HG03159 (cell line): ENCODE measurements around the gene MT2A.
A peak's percentile ranks its signal among the peaks of the same experiment; 100 is the strongest.

Experiments used
- ATAC-seq: cut with Tn5 transposase; IDR thresholded peaks from one replicate; pipeline ENCODE4 v1.9.1; 2021; ENCODE audit warnings: mild to moderate bottlenecking, moderate library complexity; ENCODE audit not compliant: unreplicated experiment

MT2A gene

DNA sequence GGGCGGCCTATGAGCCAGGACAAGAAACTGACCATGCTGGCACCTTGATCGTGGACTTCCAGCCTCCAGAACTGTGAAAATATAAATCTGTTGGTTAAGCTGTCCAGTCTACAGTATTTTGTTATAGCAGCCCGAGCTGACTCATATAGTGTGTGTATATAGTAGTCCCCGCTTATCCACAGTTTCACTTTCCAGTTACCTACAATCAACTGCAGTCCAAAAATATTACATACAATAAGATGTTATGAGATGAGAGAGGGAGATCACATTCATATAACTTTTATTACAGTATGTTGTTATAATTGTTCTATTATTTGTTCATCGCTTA, 14.1 kb upstream of the MT2A start:
- ATAC-seq = no peak

DNA sequence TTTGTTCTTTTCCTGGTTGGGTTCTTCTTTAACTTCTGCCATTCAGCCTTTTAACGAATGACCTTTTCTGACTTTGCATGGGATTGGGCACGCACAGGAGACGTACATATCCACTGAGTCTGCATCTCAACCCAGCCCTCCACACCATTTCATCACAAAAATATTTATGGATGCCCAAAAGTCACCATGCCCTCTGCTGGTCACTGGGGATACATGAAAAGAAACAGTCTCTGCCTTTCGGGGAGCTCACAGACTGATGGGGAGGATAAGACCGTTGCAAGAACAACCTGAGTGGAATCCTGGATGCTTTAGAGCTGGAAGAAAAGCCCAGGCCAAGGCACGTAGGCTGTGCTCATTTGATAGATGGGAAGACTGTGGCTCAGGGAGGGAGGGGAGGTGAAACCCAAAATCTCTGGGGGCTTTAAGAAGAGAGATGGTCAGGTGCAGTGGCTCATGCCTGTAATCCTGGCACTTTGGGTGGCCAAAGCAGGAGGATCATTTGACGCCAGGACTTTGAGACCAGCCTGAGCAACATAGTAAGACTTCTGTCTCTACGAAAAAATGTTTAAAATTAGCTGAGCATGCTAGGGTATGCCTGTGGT, 7.9 kb upstream of the MT2A start:
- no peak for ATAC-seq

DNA sequence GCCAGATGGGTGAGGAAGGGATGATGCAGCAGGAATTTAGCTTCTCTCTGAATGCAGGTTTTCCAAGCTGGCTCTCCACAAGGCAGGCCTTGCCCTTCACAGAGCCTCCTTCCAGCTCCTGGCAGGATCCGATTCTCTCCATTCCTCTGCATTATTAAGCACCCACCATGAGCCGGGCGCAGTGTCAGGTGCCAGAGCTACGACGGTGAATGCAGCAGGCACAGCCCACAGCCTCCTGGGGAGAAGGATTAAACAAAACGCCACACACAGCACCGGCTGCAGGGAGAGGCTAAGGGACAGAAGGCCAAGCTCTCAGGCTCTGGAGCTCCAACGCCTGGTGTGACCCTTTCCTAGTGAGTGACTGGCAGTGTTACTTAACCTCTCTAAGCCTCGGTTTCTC, 7.1 kb upstream of the MT2A start:
- ATAC-seq = no peak

DNA sequence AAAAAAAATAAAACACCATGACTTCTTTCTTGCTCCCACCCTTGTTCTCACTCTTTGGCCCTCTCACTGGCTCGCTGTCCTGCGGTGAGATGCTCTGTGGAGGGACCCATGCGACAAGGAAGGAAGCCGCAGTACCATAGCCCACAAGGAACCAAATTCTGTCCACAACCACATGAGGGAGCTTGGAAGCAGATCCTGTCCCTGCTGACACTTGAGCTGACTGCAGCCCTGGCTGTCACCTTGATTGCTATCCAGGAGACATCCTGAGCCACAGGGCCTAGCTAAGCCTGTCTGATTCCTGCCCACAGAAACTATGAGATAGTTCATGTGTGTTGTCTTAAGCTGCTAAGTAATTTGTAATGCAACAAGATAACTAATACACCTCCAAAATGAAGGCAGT, 4.8 kb upstream of the MT2A start:
- ATAC-seq = no peak

DNA sequence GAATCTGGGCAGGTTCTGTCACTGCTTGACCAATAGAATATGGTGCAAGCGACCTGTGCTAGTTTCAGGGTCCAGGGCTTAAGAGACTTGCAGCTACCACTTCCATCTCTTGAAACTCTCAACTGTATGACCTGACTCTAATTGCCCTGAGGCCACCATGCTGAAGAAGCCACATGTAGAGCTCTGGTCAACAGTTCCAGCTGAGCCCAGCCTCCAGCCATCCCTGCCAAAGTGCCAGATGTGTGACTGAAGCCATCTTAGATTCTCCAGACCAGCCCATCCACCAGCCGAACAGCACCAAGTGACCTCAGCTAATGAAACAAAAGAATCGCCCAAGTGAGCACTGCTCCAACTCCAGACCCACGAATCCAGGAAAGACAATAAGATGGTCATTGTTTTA, 3.4 kb upstream of the MT2A start:
- ATAC-seq = no peak

DNA sequence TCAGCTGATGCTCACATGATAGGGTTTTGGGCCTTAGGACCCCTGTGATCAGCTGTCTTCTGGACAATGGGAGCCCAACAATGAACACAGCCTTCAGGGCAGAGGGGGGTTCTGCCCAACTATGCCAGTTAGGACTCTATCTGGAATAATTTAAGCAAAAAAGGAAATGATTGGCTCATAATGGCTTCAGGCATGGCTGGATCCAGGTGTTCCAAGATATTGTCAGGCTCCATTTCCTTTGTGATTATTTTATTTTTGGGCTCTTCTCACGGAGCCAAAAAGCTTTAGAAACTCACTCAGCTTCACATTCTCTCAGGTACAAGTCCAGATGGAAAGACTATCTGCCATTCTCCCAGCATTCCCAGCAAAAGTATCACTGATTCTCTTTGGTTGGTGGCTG, 2.9 kb upstream of the MT2A start:
- no peak for ATAC-seq

DNA sequence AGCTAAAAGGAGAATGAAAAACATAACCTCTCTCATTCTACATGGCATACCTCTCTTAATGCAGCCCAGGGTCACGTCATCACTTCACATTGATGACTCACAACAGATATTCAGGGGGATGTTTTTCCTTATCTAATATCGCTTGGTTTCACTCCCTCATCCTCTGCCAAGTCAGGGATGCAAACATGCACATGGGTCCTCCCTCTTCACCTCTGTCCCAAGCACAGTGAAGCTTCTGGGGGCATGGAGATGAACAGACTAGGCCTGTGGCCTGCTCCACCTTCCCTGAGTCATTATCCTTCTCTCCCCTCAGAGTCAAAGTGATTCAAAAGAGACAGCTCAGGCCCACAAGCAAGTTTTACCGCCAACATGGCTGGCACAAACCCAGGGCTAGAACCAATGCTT, 2.3 kb upstream of the MT2A start:
- ATAC-seq = no peak

DNA sequence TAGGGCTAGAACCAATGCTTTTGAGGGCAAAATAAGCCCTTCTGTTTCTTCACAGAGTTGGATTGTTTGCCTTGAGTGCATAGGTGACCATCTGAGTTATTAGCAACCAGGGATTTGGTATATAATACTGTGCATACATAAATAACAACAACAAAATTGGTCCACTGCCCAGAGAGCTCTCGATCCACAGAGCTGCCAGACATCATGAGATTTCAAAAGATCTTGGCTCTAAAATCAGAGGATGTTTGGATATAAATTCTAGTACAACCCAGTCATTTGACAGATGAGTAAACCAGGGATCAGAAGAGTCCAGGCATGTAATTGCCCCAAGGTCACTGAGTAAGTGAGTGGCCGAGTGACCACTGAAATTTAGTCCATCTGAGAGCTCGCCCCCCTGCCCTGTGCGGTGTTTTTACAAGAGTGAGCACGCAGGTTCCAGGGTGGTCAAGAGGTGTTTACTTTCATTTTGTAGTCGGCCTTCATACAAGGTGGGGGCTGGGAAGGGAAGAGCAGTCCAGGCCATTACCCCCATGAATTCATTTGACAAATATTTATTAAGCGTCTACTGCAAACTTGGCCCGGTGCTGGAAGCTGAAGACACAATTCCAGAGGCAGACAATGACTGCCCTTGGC, 1.8 kb upstream of the MT2A start:
- no peak for ATAC-seq

DNA sequence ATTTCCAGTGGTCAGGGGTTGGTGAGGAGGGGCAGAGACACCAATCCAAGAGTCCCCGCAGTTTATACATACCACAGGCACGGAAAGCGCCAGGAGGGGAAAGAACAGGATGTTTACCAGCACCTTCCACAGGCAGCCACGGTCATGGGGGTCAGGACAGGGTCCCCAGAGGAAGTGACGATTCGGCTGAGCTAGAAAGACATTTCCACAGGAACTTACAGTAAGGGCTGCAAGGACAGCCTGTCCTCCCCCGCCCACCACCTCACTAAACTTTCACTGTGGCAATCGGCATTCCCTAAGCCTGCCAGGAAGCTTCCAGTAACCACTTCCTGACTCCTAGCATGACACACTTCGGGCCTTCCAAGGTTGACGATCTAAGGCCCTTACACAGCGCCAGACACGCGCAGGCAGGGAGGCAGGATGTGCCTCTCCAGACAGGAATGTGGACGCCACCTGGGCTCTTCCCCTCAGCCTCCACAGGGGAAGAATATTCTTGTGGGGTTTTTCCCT, 1.2 kb upstream of the MT2A start:
- ATAC-seq = no peak

DNA sequence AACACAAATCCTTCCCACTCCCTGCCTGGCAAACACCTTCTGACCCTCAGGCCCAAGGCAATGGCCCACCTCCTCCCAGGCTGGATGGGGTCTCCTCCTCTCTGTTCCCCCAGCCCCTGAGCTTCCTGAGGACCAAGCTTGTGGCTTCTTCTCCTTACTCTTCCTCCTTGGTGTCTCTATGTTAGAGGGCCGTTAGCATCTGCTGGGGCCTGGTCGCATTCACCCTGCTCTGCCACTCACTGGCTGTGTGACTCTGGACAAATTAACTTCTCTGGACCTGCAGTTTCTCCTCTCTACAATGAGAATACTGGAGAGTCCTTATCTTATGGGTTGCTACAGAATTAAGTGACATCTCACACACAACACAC, 725 bp upstream of the MT2A start:
- no peak for ATAC-seq

DNA sequence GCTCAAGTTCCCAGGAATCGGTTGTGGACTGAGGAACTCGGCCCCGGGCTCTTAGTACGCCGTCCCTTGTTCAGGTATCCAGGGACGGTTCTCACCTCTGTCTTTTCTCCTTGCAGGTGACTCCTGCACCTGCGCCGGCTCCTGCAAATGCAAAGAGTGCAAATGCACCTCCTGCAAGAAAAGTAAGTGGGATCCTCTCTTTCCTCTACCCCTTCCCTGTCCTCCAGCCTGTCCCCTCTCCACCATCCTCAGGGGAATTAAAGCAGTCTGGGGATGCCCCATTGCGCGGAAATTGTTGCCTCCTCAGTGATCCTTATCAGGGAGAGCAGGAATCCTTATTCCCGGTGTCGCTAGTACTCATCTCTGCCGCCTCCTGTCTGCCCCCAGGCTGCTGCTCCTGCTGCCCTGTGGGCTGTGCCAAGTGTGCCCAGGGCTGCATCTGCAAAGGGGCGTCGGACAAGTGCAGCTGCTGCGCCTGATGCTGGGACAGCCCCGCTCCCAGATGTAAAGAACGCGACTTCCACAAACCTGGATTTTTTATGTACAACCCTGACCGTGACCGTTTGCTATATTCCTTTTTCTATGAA, 585 bp downstream of the MT2A start:
- no peak for ATAC-seq

DNA sequence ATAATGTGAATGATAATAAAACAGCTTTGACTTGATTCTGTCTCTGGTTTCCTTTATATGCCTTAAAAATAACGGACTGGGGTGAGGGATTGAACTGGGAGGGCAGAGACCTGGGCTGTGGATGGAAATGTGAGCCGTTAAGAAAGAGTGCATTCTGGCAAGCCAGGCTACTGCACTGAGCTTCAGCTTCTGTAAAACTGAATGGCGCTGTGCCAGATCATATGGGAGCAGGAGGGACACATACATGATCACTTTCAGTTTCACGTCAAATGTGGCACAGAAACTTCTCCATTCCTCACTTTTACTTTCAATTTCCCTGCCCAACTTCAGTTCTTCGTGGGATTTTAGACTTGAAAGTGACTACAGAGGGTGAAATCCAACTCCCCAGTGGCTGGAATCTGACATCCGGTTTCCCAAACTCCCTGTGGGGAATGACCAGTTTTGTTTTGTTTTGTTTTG, 1.1 kb downstream of the MT2A start:
- ATAC-seq = peak; percentile 51

DNA sequence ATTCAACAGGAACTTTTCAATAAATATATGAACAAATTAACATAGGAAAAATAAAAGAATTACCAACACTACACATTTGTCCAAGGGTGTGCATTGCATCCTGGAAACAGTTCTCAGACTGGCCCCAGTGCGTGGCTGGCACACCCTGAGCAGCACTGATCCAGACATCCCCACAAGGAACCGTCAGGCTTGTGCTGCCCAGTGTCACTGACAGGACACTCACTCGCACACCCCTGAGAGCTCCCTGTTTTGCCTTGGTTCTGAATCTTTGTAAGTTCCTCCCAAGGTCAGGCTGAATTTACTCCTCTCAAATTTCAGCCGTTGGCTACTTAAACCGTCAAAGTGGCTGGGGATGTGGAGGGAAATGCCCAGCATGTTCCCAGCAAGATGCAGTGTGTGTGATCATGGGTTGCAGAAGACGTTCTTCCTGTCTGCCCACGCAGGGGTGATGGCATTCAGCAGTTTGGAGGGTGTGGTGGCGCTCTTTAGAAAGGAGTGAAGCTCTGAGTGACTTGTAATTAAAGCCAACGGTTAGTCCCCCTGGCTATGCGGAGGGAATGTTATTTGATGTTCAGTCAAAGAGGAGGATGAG, 1.7 kb downstream of the MT2A start:
- no peak for ATAC-seq

DNA sequence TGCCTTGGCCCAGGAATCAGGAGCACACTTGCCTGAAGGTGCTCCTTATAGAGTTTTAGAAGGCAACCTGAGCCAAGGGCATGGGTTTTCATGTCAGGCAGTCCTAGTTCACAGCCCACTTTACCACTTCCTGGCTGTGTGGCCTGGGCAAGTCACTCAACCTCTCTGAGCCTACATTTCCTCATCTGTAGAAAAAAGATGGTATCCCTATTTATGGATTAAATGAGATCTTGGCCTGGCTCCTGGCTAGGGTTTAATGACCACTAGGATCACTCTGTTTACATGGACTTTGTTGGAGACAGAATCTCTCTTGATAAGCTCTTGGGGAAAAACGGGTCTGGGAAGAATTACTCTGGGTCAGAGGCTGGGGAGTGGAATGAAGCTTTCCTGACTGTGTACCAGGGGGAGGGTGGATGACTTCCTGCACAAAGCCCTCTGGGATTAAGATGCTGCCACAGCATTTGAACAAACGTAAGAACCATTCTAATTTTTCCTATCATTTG, 2.3 kb downstream of the MT2A start:
- ATAC-seq = no peak

DNA sequence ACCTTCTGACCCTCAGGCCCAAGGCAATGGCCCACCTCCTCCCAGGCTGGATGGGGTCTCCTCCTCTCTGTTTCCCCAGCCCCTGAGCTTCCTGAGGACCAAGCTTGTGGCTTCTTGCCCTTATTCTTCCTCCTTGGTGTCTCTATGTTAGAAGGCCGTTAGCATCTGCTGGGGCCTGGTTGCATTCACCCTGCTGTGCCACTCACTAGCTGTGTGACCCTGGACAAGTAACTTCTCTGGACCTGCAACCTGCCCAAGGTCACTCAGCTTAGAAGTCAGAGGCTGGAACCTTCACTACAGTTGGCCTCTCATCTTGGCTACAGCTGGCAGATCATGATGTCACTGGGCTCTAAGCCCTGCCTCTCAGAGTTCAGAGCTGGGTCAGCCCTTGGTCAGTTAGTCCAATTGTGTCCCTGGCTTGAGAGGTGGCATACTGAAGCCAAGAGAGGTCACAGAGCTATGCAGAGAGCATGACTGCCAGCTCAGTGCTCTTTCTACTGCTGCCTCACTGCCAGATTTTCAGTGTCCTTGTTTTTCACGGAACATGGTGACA, 3.0 kb downstream of the MT2A start:
- no peak for ATAC-seq

DNA sequence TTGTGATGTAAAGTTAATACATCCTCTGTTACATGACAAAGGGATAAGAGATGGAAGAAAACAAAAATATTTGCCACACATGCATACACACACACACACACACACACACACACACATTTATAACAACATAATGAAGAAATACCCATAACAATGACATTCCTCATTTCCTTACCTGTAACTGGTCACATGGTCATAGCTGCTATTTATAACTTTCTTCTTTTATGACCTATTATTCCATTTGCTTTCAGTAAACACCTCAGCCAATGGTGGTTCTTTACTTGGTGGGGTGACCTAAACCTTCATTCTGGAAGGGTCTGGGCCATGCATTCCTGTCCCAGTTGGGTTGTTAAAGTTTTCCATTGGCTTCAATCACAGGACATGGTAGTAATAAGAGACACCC, 5.3 kb downstream of the MT2A start:
- no peak for ATAC-seq

DNA sequence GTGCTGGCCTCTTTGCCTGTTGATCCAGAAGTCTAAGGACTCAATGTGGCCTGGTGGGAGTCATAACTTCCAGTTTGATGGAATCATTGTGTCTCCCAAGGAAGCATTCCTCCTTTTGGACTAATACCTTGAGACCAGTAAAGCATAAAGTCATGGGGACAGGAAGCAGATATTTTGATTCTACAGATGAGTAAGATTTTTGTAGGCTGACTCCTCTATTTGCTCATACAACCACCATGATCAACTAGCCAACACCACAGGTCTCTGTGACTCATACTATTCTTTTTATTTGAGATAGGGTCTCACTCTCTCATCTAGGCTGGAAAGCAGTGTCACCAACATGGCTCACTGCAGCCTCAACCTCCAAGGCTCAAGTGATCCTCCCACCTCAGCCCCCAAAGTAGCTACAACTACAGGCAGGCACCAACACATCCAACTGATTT, 6.2 kb downstream of the MT2A start:
- no peak for ATAC-seq

DNA sequence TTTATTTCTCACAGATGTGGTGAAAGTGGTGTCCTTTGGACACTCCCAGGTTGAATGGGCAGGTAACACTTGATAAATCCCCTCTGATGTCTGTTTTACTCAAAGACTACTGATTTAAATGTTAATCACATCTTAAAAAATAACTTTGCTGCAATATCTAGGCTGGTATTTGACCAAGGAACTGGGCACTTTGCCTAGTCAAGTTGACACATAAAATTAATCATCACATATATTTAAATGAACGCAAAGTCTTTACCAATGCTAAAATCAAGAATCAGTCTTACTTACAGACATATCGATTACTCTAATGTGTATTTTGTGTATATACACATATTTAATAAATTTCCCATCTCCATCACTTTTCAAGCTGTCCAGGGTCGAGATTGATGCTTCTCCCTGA, 7.0 kb downstream of the MT2A start:
- no peak for ATAC-seq

DNA sequence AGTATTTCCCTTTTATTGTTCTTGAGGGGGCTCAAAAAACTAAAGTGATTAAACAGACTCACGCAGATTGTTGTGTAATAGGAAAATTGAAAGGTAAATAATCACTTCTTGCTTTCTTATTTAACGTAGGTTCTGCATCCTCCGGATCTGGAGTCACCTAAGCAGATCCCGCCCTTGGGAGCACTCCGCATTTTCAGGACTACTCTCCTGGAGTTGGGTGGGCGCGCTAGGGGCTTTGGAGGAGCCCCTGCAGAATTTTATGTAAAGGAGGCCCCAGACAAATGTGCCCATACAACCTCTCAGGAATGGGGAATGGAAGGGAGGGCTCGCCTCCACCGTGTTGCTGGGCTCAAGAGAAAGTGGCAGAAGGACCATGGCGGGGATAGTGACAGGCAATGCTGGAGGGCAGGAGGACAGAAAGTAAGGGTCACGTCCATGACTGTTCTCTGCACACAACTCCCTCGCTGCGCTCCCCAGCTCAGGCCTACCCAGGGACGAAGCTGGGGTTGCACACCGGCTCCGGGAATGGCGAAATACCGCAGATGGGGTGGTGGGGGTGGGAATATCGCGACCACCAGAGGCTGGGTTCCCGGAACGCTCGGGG, 8.3 kb downstream of the MT2A start:
- no peak for ATAC-seq

DNA sequence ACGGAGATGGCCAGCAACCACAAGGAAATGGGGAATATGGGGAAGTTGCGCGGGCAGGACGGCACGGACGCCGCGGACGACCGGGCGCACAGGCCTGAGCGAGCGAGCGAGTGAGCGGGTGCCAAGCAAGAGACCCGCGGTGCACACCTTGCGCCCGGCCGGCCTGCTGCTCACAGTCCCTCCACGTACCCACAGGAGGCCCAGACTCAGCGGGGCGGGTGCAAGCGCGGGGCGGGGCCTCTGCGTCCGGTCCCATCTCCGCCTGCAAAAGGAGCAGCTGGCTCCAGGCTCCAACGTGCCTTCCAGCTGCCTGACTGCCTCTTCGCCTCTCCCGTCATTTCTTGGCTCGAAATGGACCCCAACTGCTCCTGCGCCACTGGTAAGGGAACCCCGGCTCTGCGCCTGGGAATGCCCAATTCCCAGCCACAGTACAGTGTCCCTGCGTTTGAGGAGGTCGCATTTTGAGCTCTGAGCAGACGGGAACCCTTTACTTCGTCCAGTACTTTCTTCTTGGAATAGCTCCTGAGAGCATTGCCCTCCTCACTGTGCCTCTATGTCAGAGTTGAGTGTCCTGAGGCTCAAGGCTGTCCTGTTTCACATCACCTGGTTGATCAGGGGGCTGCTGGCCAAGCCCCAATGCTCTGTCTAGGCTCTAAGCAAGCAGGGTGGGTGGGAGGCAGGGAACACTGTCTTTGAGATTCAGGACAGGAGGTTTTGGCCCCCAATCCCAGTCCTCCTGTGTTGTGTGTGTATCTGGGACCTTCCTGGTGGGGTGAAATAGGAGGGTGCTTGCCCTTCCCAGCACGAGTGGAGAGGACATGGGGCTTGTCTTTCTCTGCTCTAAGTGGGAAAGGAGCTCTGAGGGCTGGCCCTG, 9.1 kb downstream of the MT2A start:
- ATAC-seq = no peak
